Measurements from ENCODE around the gene LGR6.

GRCh38 chr1:202247837-202248795 is 54.5 kb downstream of the LGR6 start:
- TF ChIP-seq CTCF (IDR thresholded peaks at IDR 0.05; ENCODE audit: low read length) (no peak), EZH2 (IDR thresholded peaks at IDR 0.05; ENCODE audit: borderline replicate concordance, low read length) (no peak)

All from OCI-LY1 (cell line).